WTC11 (cell line): ENCODE data around the gene TMEM150B.

ENCODE experiments used
- ETV6 ChIP-seq: sonication (generic); formaldehyde crosslinking; IDR thresholded peaks from 2 replicates; pipeline ENCODE4 v1.8.1; 2022; ENCODE audit warnings: mild to moderate bottlenecking, missing genetic modification reagents
- TEAD4 ChIP-seq: sonication (generic); formaldehyde crosslinking; IDR thresholded peaks from 2 replicates; pipeline ENCODE4 v1.8.0; 2022; ENCODE audit warnings: mild to moderate bottlenecking, missing genetic modification reagents
- ZNF232 ChIP-seq: sonication (generic); formaldehyde crosslinking; IDR thresholded peaks from 2 replicates; pipeline ENCODE4 v1.8.0; 2022; ENCODE audit warnings: mild to moderate bottlenecking, missing genetic modification reagents
- TF ChIP-seq, protein P1 (sequence below): fragments of 200-600 bp; IDR thresholded peaks from 2 replicates; pipeline ENCODE4 v1.8.0; 2022; ENCODE audit warnings: antibody characterized with exemption

DNA sequence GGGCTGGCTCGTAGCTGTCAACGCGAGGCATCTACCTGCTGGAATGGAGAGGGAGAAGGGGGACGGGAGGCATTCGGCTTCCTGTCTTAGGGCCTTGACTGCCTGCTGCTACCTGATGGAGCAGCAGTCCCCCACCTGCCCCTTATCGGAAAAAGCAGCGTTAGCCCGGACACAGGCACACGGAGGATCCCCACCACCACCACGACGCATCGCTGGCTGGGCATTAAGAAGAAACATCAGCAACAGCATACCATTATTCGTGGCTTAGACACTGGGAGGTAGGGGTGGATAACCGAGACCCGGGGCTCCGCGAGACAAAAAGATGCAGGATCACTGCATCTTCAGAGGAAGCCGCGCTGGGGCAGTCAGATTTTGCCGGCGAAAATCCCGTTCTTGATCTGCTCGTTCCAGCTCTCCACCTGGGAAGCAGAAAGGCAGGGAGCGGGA is 28.2 kb upstream of the TMEM150B start:
- TF ChIP-seq, protein P1, sequence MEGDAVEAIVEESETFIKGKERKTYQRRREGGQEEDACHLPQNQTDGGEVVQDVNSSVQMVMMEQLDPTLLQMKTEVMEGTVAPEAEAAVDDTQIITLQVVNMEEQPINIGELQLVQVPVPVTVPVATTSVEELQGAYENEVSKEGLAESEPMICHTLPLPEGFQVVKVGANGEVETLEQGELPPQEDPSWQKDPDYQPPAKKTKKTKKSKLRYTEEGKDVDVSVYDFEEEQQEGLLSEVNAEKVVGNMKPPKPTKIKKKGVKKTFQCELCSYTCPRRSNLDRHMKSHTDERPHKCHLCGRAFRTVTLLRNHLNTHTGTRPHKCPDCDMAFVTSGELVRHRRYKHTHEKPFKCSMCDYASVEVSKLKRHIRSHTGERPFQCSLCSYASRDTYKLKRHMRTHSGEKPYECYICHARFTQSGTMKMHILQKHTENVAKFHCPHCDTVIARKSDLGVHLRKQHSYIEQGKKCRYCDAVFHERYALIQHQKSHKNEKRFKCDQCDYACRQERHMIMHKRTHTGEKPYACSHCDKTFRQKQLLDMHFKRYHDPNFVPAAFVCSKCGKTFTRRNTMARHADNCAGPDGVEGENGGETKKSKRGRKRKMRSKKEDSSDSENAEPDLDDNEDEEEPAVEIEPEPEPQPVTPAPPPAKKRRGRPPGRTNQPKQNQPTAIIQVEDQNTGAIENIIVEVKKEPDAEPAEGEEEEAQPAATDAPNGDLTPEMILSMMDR: no peak
- no peak for TF ChIP-seq ETV6
- no peak for TF ChIP-seq ZNF232 (CRISPR knock-in tag)
- TF ChIP-seq TEAD4 (CRISPR knock-in tag): no peak
